ENCODE data around the gene TNS1. TPM values are rescaled to one million over a fixed set of nuclear protein-coding genes. Genes with fewer than 3 reads are reported as not detected.

Gene TNS1
- total RNA-seq, 1 experiment from 2014 or later = 3.4 TPM

DNA sequence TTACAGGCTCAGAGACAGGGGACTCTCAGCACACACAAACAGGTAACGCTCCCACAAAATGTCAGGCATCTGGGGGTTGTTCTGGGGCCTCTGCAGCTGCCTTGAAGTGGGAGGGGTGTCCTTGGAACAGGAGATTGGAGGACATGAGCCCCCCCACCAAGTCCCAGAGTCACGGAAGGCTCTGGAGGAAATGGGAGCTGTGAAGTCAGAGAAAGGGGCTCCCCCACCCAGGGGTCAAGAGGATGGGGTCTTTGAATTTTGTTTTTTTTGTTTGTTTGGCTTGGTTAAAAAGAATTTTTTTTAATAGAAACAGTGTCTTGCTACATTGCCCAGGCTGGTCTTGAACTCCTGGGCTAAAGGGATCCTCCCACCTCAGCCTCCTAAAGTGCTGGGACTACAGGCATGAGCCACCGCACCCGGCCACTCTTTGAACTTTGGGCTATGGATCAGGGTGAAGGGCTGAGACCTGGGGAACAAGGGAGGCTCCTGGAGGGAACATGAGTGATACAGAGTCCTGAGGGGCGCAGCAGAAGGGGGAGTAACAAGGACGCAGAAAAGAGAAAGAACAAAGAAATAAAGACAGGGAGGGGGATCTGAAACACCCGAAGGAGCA, 46.8 kb downstream of the TNS1 start:
- peaks cover 18 to 20% of the 10 kb centered on the region in 2 experiments for H3K4me1 Mint-ChIP-seq
- H2BK20ac ChIP-seq (ENCODE audit: low read depth, low read length, poor library complexity, severe bottlenecking) = no peak overlapping the region
- peaks cover 4% of the 10 kb centered on the region for H3K27me3 Mint-ChIP-seq (ENCODE audit: low read depth)
- no peak overlapping the region for H4K91ac ChIP-seq (ENCODE audit: insufficient read length, low read depth, low read length)
- H3K4me1 ChIP-seq (ENCODE audit: insufficient read depth, low read length) = no peaks in the 10 kb centered on the region; the same call in 1 of the 2 replicates
- no CpG with 5 or more reads among the region's 7 CpGs for WGBS (ENCODE audit: extremely low coverage, insufficient read length, low lambda C conversion rate)
- no peaks in the 10 kb centered on the region for H3K9me3 Mint-ChIP-seq
- H3K9me3 ChIP-seq (ENCODE audit: control insufficient read depth, low read depth, low read length) = no peaks in the 10 kb centered on the region
- H3K23ac ChIP-seq (ENCODE audit: insufficient read length, low read depth, low read length) = no peak overlapping the region
- H3K27ac Mint-ChIP-seq = no peak overlapping the region
- H4K5ac ChIP-seq (ENCODE audit: insufficient read length, low read depth, low read length) = no peak overlapping the region
- H3T11ph ChIP-seq (ENCODE audit: low read length) = no peak overlapping the region
- H3K18ac ChIP-seq (ENCODE audit: insufficient read length, low read depth, low read length) = no peak overlapping the region
- TF ChIP-seq, protein P1, sequence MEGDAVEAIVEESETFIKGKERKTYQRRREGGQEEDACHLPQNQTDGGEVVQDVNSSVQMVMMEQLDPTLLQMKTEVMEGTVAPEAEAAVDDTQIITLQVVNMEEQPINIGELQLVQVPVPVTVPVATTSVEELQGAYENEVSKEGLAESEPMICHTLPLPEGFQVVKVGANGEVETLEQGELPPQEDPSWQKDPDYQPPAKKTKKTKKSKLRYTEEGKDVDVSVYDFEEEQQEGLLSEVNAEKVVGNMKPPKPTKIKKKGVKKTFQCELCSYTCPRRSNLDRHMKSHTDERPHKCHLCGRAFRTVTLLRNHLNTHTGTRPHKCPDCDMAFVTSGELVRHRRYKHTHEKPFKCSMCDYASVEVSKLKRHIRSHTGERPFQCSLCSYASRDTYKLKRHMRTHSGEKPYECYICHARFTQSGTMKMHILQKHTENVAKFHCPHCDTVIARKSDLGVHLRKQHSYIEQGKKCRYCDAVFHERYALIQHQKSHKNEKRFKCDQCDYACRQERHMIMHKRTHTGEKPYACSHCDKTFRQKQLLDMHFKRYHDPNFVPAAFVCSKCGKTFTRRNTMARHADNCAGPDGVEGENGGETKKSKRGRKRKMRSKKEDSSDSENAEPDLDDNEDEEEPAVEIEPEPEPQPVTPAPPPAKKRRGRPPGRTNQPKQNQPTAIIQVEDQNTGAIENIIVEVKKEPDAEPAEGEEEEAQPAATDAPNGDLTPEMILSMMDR (conservative IDR thresholded peaks at IDR 0.05) = no peak
- DNase-seq = no peak
- H3K4ac ChIP-seq (ENCODE audit: low read depth, low read length) = no peak overlapping the region
- no peak overlapping the region for H3K4me2 ChIP-seq (ENCODE audit: insufficient read depth, insufficient read length, low read length)
- no peak overlapping the region for H2BK12ac ChIP-seq (ENCODE audit: insufficient read length, low read depth, low read length)
- no peak overlapping the region for H2BK5ac ChIP-seq (ENCODE audit: insufficient read length, low read length)
- H3K14ac ChIP-seq (ENCODE audit: insufficient read depth, low read length) = no peak overlapping the region
- no peaks in the 10 kb centered on the region for H3K79me2 ChIP-seq (ENCODE audit: insufficient read depth, low read length)
- H3K27ac ChIP-seq (ENCODE audit: insufficient read length, low read depth, low read length) = no peak overlapping the region
- no peak overlapping the region; a peak in 1 of 5 replicates for H3K4me3 Mint-ChIP-seq
- H2AK5ac ChIP-seq (ENCODE audit: insufficient read length, low read length) = no peak overlapping the region
- no peak overlapping the region for H4K8ac ChIP-seq (replicated peaks; ENCODE audit: insufficient read length, low read depth, low read length)
- no peak overlapping the region for H2BK120ac ChIP-seq (ENCODE audit: low read depth, low read length, poor library complexity, severe bottlenecking)
- H2BK15ac ChIP-seq (ENCODE audit: low read depth, low read length) = no peak overlapping the region
- no peaks in the 10 kb centered on the region for H3K36me3 Mint-ChIP-seq (ENCODE audit: insufficient read depth in 1 of 3, low read depth in 3 of 3)
- no peak overlapping the region for H3K9ac ChIP-seq (ENCODE audit: extremely low read depth, insufficient read length, low read length)
- H4K20me1 ChIP-seq (ENCODE audit: control insufficient read depth, insufficient read depth, insufficient read length) = no peaks in the 10 kb centered on the region
- H3K79me1 ChIP-seq (ENCODE audit: insufficient read depth, low read depth, low read length, poor library complexity, severe bottlenecking) = no peaks in the 10 kb centered on the region
- no peaks in the 10 kb centered on the region for H3K27me3 ChIP-seq (ENCODE audit: insufficient read depth, low read length)
- H3K56ac ChIP-seq (ENCODE audit: insufficient read length, low read depth, low read length) = no peak overlapping the region
- H2AFZ ChIP-seq (ENCODE audit: low read length) = no peak overlapping the region
- H3K23me2 ChIP-seq (ENCODE audit: insufficient read length, low read depth, low read length, poor library complexity, severe bottlenecking) = no peaks in the 10 kb centered on the region
